ENCODE measurements around the gene HS1BP3.
A peak's percentile ranks its signal among the peaks of the same experiment; 100 is the strongest.

HS1BP3 gene

GRCh38 chr2:20580690-20581437 lies 70.0 kb downstream of the HS1BP3 start:
- DNase-seq: no peak

GRCh38 chr2:20579866-20580265 lies 71.0 kb downstream of the HS1BP3 start:
- no peak for DNase-seq

GRCh38 chr2:20578895-20579825 lies 71.7 kb downstream of the HS1BP3 start:
- no peak for DNase-seq

- no peak for DNase-seq
Measured at GRCh38 chr2:20578266-20578894, 72.5 kb downstream of the HS1BP3 start.

- no peak for DNase-seq
Measured at GRCh38 chr2:20577495-20578235, 73.2 kb downstream of the HS1BP3 start.

GRCh38 chr2:20576598-20577115 lies 74.2 kb downstream of the HS1BP3 start:
- no peak for DNase-seq

- no peak for DNase-seq
Measured at GRCh38 chr2:20575935-20576597, 74.8 kb downstream of the HS1BP3 start.

GRCh38 chr2:20575414-20575813 lies 75.5 kb downstream of the HS1BP3 start:
- no peak for DNase-seq

- no peak for DNase-seq
Measured at GRCh38 chr2:20574930-20575329, 76.0 kb downstream of the HS1BP3 start.

- DNase-seq: no peak
Measured at GRCh38 chr2:20574423-20574911, 76.4 kb downstream of the HS1BP3 start.

- DNase-seq: peak; percentile 58
Measured at GRCh38 chr2:20573620-20574422, 77.1 kb downstream of the HS1BP3 start.

GRCh38 chr2:20572221-20572620 lies 78.7 kb downstream of the HS1BP3 start:
- no peak for DNase-seq

- no peak for DNase-seq
Measured at GRCh38 chr2:20571644-20572215, 79.2 kb downstream of the HS1BP3 start.

- DNase-seq: no peak
Measured at GRCh38 chr2:20571231-20571630, 79.7 kb downstream of the HS1BP3 start.

GRCh38 chr2:20570249-20570648 lies 80.6 kb downstream of the HS1BP3 start:
- DNase-seq: no peak

- no peak for DNase-seq
Measured at GRCh38 chr2:20569464-20570223, 81.3 kb downstream of the HS1BP3 start.

GRCh38 chr2:20568501-20569463 lies 82.1 kb downstream of the HS1BP3 start:
- DNase-seq: no peak

GRCh38 chr2:20567926-20568179 lies 83.0 kb downstream of the HS1BP3 start:
- no peak for DNase-seq
